GM10266 (cell line): ENCODE data around the gene SCAF11.
"Not testable (repeated sequence)": the region's sequence is repeated elsewhere in the genome, so short reads cannot be mapped to it uniquely, and the experiment has no call there.

Experiments used
- DNase-seq: peaks from one replicate; pipeline ENCODE4 v3.0.0; 2012; ENCODE audit errors: extremely low spot score
- CTCF ChIP-seq: IDR thresholded peaks from 2 replicates; pipeline ENCODE4 v1.5.1; 2012; ENCODE audit warnings: mild to moderate bottlenecking, low read depth; ENCODE audit not compliant: control insufficient read depth, insufficient read depth; ENCODE audit errors: missing control alignments

Gene SCAF11

GRCh38 chr12:46005151-46005797 is 14.9 kb upstream of the SCAF11 start:
- DNase-seq, result peak; percentile 31
- TF ChIP-seq CTCF, result no peak

GRCh38 chr12:46004715-46005114 is 14.3 kb upstream of the SCAF11 start:
- no peak for TF ChIP-seq CTCF
- no peak for DNase-seq

- not testable (repeated sequence) for DNase-seq
Measured at GRCh38 chr12:46000076-46000475, 9.7 kb upstream of the SCAF11 start.

- TF ChIP-seq CTCF, result no peak
- DNase-seq, result no peak
Measured at GRCh38 chr12:45994736-45995135, 4.4 kb upstream of the SCAF11 start.

- TF ChIP-seq CTCF, result no peak
- peak; percentile 71 for DNase-seq
Measured at GRCh38 chr12:45991284-45992249, 1.2 kb upstream of the SCAF11 start.

- TF ChIP-seq CTCF, result no peak
- DNase-seq, result peak; percentile 33
Measured at GRCh38 chr12:45989721-45990467, 480 bp downstream of the SCAF11 start.

GRCh38 chr12:45989287-45989686 is 1.1 kb downstream of the SCAF11 start:
- TF ChIP-seq CTCF, result no peak
- DNase-seq, result no peak
